Subcutaneous abdominal adipose tissue (tissue), 5 donors: Measurements from ENCODE around the gene C1orf52.
A peak's percentile ranks its signal among the peaks of the same experiment; 100 is the strongest.

Experiments
- H3K27ac ChIP-seq: one replicate; pipeline ENCODE4 v1.7.0; 2013; ENCODE audit warnings: low read depth, mild to moderate bottlenecking, inconsistent platforms, low read length, moderate library complexity
- H3K27me3 ChIP-seq, 5 donors: one replicate each; pipeline ENCODE4 v1.7.0; 2013; ENCODE audit warnings: low read length in 5 of 5, inconsistent platforms in 1 of 5; ENCODE audit not compliant: control insufficient read depth in 5 of 5, insufficient read depth in 4 of 5
- H3K36me3 ChIP-seq, 5 donors: one replicate each; pipeline ENCODE4 v1.7.0; 2013; ENCODE audit warnings: low read length in 5 of 5; ENCODE audit not compliant: control insufficient read depth in 5 of 5, insufficient read depth in 5 of 5
- H3K4me1 ChIP-seq, 5 donors: one replicate each; pipeline ENCODE4 v1.7.0; 2013; ENCODE audit warnings: low read length in 5 of 5, mild to moderate bottlenecking in 3 of 5, moderate library complexity in 1 of 5; ENCODE audit not compliant: control insufficient read depth in 5 of 5, insufficient read depth in 5 of 5
- H3K4me3 ChIP-seq, 5 donors: one replicate each; pipeline ENCODE4 v1.7.0; 2013; ENCODE audit warnings: low read length in 5 of 5, low read depth in 1 of 5
- H3K9ac ChIP-seq, 5 donors: one replicate each; pipeline ENCODE4 v1.7.0; 2013; ENCODE audit warnings: low read length in 5 of 5, mild to moderate bottlenecking in 4 of 5, moderate library complexity in 3 of 5
- H3K9me3 ChIP-seq, 5 donors: one replicate each; pipeline ENCODE4 v1.7.0; 2013; ENCODE audit warnings: low read length in 5 of 5; ENCODE audit not compliant: control insufficient read depth in 5 of 5
- donor health status: healthy.
- donor health status: healthy.
- donor health status: healthy.
- donor health status: healthy.
- donor health status: healthy.

Gene C1orf52

GRCh38 chr1:85278853-85279314 is 19.4 kb upstream of the C1orf52 start:
- H3K4me1 ChIP-seq: peaks cover 3 to 36% (median 28%) of the 10 kb centered on the region in 5 donors
- no peaks in the 10 kb centered on the region for H3K27me3 ChIP-seq
- H3K9ac ChIP-seq: no peak overlapping the region
- peak overlapping the region in 2 of 5 donors; percentile 6 to 12 for H3K4me3 ChIP-seq
- H3K27ac ChIP-seq: peak overlapping the region; percentile 63
- no peaks in the 10 kb centered on the region for H3K9me3 ChIP-seq
- H3K36me3 ChIP-seq: no peaks in the 10 kb centered on the region

GRCh38 chr1:85277802-85278201 is 18.3 kb upstream of the C1orf52 start:
- Histone ChIP-seq H3K9me3 (no peaks in the 10 kb centered on the region), H3K9ac (no peak overlapping the region), H3K4me3 (no peak overlapping the region), H3K36me3 (peaks cover 0 to 2% (median 0%) of the 10 kb centered on the region in 5 donors), H3K27me3 (no peaks in the 10 kb centered on the region), H3K4me1 (peaks cover 3 to 43% (median 32%) of the 10 kb centered on the region in 5 donors), H3K27ac (no peak overlapping the region)

- Histone ChIP-seq H3K4me3 (peak overlapping the region; percentile 78 to 99 (median 90)), H3K4me1 (peaks cover 3 to 46% (median 32%) of the 10 kb centered on the region in 5 donors), H3K9me3 (no peaks in the 10 kb centered on the region), H3K27me3 (no peaks in the 10 kb centered on the region), H3K27ac (peak overlapping the region; percentile 69), H3K9ac (peak overlapping the region; percentile 3 to 75 (median 49)), H3K36me3 (peaks cover 0 to 6% (median 0%) of the 10 kb centered on the region in 5 donors)
Observed at GRCh38 chr1:85276978-85277639, 17.6 kb upstream of the C1orf52 start.

- peak within 1 kb of the TSS; percentile 49 to 97 (median 93) for H3K9ac ChIP-seq
- peak within 1 kb of the TSS; percentile 90 to 99 (median 99) for H3K4me3 ChIP-seq
- H3K27me3 ChIP-seq: no peaks in the 10 kb centered on the region
- H3K27ac ChIP-seq: peak within 1 kb of the TSS; percentile 72
- peaks cover 3 to 46% (median 32%) of the 10 kb centered on the region in 5 donors for H3K4me1 ChIP-seq
- no peaks in the 10 kb centered on the region for H3K9me3 ChIP-seq
- peaks cover 0 to 6% (median under 1%) of the 10 kb centered on the region in 5 donors for H3K36me3 ChIP-seq
Observed at GRCh38 chr1:85276215-85276977, 16.9 kb upstream of the C1orf52 start, which contains the start of gene BCL10. Gene BCL10, minus strand, starts transcription at chr1:85276632. Its CDS starts 280 bp downstream, at chr1:85276352.

GRCh38 chr1:85275701-85276214 is 16.3 kb upstream of the C1orf52 start:
- H3K36me3 ChIP-seq: peaks cover 0 to 8% (median 6%) of the 10 kb centered on the region in 5 donors
- no peaks in the 10 kb centered on the region for H3K9me3 ChIP-seq
- peaks cover 3 to 48% (median 32%) of the 10 kb centered on the region in 5 donors for H3K4me1 ChIP-seq

GRCh38 chr1:85274969-85275453 is 15.5 kb upstream of the C1orf52 start:
- peaks cover 3 to 14% (median 11%) of the 10 kb centered on the region in 5 donors for H3K36me3 ChIP-seq
- no peaks in the 10 kb centered on the region for H3K9me3 ChIP-seq
- H3K9ac ChIP-seq: peak overlapping the region in 3 of 5 donors; percentile 93 to 97 (median 95)
- H3K4me3 ChIP-seq: peak overlapping the region; percentile 90 to 99 (median 99)
- H3K27me3 ChIP-seq: no peaks in the 10 kb centered on the region
- peak overlapping the region; percentile 72 for H3K27ac ChIP-seq
- H3K4me1 ChIP-seq: peaks cover 3 to 48% (median 32%) of the 10 kb centered on the region in 5 donors

More at GRCh38 chr1:85275701-85276214, 16.3 kb upstream of the C1orf52 start:
- Histone ChIP-seq H3K27ac (peak overlapping the region; percentile 72), H3K27me3 (no peaks in the 10 kb centered on the region), H3K9ac (peak overlapping the region; percentile 49 to 97 (median 93)), H3K4me3 (peak overlapping the region; percentile 90 to 99 (median 99))

GRCh38 chr1:85273397-85273796 is 13.9 kb upstream of the C1orf52 start:
- Histone ChIP-seq H3K9me3 (no peaks in the 10 kb centered on the region), H3K9ac (no peak overlapping the region), H3K27ac (no peak overlapping the region), H3K4me1 (peaks cover 3 to 40% (median 32%) of the 10 kb centered on the region in 5 donors), H3K36me3 (peaks cover 17 to 29% (median 24%) of the 10 kb centered on the region in 5 donors), H3K27me3 (no peaks in the 10 kb centered on the region), H3K4me3 (no peak overlapping the region)

GRCh38 chr1:85268801-85269585 is 9.5 kb upstream of the C1orf52 start:
- Histone ChIP-seq H3K27me3 (no peaks in the 10 kb centered on the region), H3K36me3 (peaks cover 30 to 51% (median 43%) of the 10 kb centered on the region in 5 donors), H3K27ac (no peak overlapping the region), H3K4me3 (no peak overlapping the region), H3K9me3 (no peaks in the 10 kb centered on the region), H3K9ac (no peak overlapping the region), H3K4me1 (peaks cover 0 to 16% (median 6%) of the 10 kb centered on the region in 5 donors)

GRCh38 chr1:85267313-85267712 is 7.9 kb upstream of the C1orf52 start:
- H3K36me3 ChIP-seq: peaks cover 30 to 51% (median 41%) of the 10 kb centered on the region in 5 donors

More at GRCh38 chr1:85267313-85267712, 7.9 kb upstream of the C1orf52 start:
- Histone ChIP-seq H3K27me3 (no peaks in the 10 kb centered on the region), H3K9ac (no peak overlapping the region), H3K9me3 (no peaks in the 10 kb centered on the region), H3K4me1 (peaks cover 0 to 5% (median 0%) of the 10 kb centered on the region in 5 donors), H3K4me3 (no peak overlapping the region), H3K27ac (no peak overlapping the region)
